NCI-H446 (cell line): ENCODE results near the gene MXD4.
"Not testable (repeated sequence)": the region's sequence is repeated elsewhere in the genome, so short reads cannot be mapped to it uniquely, and the experiment has no call there.

ENCODE experiments used
- DNase-seq, 2 experiments: peaks; one replicate each; lab custom pipeline; 2025; lab: John Stamatoyannopoulos, UW

MXD4 gene

GRCh38 chr4:2275044-2275397 lies 13.1 kb upstream of the MXD4 start:
- DNase-seq, result not testable (repeated sequence)

DNA sequence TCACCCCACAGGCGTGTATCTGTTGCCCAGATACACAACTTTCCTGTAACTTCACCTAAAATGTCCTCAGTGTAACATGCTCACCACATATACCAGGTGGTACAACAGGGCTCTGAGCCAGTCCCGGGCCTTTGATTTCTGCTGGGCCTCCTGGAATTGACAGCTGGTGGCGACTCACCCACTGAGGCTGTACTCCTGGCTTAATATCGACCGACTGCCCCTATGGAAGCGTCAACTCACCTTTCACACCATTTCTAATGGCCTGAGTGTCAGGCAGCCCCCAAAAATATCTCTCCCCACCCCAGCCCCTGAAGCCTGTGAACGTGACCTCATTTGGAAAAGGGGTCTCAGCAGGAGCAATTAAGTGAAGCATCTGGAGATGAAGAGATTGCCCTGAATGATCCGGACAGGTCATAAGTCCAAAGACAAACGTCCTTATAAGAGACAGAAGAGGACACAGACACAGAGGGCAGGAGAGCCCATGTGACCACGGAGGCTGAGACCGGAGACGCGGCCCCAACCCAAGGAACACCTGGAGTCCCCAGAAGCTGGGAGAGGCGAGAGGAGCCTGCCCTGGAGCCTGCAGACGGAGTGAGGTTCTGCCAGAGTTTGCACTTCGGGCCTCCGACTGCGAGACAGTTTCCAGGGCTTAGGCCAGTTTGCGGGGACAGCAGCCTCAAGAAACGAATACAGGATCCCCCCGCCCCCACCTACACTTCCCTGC lies 12.6 kb upstream of the MXD4 start:
- DNase-seq, result no peak

DNA sequence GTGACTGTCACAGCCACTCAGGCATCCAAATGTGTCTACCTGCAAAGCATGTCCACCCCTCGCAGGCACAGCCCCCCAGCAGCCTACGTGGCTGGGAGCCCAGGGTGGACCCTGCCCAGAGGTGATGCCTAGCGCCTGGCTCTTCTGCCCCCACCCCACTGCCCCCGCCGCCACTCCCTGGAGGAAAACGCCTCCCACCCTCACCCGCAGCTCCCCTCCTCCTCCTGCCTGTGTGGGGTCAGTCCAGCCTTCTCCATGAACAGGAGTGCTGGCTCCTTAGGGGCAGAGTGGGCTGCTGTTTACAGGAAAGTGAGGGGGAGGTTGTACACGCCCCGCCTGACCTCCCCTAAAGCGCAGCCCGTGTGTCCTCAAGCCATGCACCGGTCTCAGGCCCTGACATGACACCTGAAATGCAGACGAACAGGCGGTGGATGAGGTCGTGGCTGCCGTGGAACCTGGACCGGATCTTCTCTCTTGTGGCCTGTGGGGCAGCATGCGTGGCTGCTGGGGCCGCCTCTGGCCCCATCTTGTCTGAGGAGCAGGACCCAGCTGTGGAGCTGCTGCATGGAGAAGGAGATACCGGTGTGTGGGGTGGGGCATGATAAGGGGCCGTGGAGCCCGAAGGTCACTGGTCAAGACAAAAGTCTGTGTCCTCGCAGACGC lies 11.9 kb upstream of the MXD4 start:
- no peak for DNase-seq

GRCh38 chr4:2273221-2273620 lies 11.3 kb upstream of the MXD4 start:
- DNase-seq, result no peak

DNA sequence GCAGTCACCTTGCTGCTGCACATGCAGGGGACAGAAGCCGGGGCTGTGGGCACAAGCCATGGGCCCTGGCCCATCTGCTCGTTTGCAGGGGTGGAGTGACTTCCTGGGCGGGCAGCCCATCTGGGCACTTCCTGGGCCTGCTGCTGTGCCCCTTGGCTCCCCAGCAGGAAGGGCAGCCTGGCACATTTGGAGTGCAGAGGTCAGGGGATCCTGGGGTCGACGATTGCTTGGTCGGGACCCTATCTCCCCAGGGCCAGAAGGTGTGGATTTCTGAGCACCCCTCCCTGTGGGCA lies 10.9 kb upstream of the MXD4 start:
- no peak for DNase-seq

GRCh38 chr4:2272026-2272827 lies 10.3 kb upstream of the MXD4 start:
- DNase-seq, result no peak

- no peak for DNase-seq
These were observed 9.5 kb upstream of the MXD4 start for GRCh38 chr4:2271279-2272025.

DNA sequence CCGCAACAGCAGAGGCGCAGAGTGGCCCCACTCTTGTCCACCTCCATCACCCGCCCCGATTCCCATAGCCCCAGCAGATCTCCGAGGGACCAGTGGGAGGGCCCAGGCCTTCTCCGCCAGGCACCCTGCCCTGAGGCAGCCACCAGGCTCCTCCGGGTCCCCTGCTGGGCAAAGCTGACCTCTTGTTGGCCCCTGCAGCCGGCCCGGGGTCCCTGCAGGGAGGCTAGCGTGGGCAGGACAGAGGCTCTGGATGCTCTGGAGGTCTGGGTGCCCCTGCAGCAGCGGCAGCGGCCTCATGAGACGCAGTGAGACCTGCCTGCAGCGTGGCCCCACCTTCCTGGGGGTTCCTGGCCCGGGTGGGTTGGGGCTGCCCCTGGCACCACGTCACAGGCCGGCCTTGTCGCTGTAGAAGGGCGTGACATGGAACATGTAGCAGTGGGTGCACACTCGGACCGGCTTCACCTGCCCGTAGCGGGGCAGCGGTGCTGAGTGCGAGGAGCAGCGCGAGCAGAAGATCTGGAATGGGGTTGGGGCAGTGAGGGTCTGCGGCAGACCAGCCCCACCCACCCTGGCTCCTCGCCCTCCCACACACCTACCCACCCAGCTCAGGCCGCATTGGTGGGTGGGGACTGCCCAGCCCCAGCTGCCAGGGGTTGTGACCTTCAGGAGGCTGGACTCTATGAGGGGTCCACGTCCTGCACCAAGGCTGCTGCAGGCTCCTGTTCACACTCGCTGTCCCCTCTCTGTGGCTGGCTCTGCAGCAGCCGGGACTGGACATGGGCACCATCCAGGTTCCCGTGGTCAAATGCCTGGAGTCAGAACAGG lies 8.6 kb upstream of the MXD4 start:
- no peak for DNase-seq

- DNase-seq, result no peak
These were observed 7.8 kb upstream of the MXD4 start for GRCh38 chr4:2269618-2270163.

DNA sequence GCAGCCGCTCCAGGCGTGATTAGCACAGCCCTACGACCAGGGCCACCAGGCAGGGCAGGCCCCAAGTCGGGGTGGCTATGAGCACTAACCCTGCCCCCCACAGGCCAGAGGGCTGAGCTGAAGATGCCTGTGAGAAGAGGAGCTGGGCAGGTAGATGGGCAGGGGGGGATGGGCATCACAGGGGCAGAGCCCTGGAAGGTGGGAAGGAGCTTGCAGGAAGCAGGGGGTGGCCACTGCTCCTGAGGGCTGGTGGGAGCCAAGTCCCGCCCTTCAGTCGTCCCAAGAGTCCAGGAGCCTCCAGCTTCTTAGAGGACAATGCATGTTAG lies 7.3 kb upstream of the MXD4 start:
- DNase-seq, result no peak

DNA sequence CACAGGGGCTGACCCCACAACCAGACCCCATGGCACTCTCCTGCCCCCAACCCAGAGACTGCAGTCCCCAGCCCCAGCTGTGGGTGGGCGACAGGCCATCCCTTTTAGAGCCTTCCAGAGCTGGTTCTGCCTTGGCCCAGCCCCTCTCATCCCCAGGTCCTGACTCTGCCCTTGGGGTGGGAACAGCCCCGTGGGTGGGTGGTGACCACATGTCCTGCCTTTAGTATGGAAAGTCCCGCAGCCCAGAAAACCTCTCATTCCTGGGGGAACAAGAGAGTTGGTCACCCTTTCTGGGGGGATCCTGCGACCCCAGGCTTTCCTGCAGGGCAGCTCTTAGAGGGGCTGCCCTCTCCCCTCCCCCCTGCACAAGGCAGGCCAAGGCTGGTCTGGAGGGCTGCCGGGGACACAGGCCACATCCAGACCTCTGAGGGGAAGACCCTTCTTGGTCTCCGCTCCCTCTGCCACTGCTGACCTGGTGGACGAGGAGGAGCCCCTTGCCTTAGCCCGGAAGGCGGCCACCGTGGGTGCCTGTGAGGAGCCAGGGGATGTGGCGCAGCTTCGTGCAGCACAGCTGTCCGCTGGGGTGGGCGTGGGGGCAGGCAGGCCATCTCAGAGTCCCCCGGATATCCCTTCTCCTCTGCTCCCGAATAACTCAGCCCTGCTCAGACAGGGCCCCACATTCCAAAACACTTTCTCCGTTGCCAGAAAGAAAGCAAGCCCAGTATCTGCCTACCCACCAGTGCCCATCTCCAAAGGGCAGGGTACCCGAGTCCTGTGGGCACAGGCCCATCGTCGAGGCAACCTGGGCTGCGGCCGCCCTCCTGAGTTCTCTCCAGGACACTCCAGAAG lies 6.7 kb upstream of the MXD4 start:
- DNase-seq, result no peak

DNA sequence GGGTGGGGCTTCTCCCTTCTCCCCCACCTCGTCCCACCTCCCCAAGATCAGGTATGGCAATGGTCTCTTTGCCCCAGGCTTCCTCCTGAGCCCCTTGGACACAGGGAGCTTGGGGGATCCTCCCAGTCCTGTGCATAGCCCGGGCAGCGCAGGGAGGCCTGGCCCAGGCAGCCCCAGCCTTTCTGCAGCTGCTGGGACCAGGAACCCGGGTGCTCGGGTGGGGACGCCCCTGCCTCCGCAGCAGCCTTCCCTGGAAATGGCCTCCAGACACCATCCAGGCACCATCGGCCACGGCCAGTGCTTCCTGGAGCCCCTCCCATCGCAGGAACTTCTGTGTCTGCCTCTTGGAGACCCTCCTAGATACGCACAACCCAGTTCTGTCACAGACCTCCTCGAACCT lies 5.9 kb upstream of the MXD4 start:
- DNase-seq, result no peak

DNA sequence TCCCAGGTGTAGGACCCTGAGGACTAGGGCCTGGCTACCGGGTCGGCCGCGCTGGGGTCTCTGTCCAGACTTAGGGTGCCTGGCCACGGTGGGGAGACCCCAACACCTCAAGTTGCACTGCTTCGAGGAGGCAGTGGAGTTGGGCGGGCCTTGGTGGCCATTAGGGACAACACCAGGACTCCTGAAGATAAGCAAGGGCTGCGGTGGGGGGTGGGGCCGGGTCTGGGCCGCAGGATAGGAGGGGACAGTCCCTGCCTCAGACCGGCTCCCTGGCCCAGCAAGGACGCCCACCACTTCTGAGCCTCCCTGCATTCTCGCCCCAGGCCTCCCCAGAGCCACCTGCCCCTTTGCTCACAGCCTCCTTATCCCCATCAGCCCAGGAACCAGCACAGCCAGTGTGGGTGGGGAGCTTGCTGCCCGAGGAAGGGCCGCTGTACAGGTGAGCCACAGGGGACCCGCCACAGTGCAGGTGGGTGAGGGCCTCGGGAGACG lies 5.5 kb upstream of the MXD4 start:
- DNase-seq, result no peak

DNA sequence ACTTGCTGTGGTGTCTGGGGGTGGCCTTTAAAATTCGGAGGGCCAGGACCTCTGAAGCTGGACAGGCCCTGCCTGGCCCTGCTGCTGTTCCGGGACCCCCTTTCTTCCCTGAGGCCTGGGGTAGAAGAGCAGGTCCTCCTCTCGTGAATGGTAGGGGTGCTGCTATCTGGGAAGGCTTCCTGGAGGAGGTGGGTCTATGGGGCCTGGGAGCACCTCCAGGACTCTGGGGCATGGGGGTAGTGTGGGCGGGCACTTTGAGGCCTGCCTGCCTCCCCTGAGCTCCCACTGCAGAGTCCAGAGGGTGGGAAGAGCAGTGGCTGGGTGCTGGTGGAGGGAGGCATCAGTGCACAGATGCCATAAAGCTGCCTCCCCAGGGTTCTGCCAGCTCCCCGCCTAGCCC lies 4.9 kb upstream of the MXD4 start:
- no peak for DNase-seq

DNA sequence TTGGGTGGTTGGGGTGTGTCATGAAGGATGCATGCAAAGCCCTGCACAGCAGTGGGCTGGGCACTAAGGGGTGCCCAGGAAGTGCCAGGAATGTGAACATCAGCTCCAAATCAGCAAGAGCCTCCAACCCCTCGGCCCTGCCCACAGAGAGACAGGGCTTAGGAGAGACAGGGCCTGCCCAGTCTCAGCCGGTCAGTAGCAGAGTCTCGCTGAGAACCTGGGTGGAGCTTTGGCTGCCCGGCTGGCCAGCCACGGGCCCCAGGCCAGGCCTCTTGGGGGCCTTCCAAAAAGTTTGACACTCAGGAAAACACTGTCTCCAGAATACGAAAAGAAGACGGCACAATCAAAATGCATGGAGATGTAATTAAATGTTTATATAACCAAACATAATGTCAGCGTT lies 4.3 kb upstream of the MXD4 start:
- no peak for DNase-seq

DNA sequence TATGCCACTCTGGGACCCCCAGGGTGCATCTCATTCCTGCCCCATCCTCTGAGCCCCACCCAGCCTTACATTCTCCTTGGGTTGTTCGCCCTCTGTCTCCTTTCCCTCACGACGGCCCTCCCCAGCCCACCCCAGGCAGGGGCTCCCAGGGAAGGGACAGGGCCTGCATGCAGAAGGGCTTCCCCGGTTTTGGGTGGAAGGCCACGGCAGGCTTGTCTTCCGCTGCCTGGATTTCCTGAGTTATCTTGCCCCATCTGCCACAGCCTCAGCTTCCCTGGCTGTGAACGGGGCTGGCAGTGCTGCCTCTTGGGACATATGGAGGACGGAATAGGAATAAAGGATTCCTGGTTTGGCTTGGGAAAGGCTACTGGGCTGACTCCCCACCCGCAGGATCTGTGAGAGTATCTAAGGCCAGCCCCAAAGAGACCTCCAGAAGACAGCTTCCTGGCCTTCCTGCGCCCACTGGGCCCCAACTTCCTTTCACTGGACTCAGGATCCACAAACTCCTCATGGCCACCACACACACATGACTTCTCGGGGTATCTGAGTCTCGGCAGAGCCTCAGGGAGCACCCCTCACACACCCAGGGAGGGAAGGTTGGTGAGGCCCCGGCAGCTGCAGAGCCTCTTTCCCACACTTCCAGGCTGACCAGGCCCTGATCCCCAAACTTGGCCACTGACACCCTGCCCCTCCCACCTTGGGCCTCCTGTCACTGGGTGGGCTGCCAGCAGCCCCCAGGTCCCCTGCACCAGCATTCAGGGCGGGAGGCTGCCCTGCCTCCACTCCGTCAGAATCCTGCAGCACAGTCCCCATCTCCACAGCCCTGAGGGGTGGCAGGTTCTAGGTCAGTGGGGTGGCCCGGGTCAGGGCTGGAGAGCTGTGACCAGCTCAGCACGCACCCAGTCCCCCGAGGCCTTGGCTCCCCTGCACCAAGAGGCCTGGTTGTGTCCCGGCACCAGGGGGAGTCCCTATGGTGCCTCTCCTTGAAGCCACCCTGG lies 3.5 kb upstream of the MXD4 start:
- no peak for DNase-seq

- DNase-seq, result no peak
These were observed 2.7 kb upstream of the MXD4 start for GRCh38 chr4:2264481-2265041.

GRCh38 chr4:2263926-2264321 lies 2.0 kb upstream of the MXD4 start:
- no peak for DNase-seq

GRCh38 chr4:2262944-2263250 lies 988 bp upstream of the MXD4 start:
- no peak for DNase-seq
